Measurements from ENCODE around the gene BTG3.

BTG3 gene

DNA sequence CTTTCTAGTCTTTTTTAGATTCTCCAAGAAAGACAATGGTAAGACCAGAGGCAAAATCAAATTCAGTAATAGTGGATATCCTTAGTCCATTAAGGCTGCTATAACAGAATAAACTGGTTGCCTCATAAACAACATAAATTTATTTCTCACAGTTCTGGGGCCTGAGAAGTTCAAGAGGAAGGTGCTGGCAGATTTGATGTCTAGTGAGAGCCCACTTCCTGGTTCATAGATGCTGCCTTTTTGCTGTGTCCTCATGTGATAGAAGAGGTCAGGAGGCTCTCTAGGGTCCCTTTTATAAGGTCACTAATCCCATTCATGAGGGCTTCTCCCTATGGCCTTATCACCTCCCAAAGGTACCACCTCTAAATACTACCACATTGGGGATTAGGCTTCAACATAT, 31.5 kb upstream of the BTG3 start:
- no peak overlapping the region for H3K4me3 ChIP-seq (ENCODE audit: low read depth, low read length)
- no peak for DNase-seq (ENCODE audit: low read depth)
- no peak for TF ChIP-seq CTCF (IDR thresholded peaks at IDR 0.05; ENCODE audit: insufficient read depth, low read depth, low read length, missing control alignments)

DNA sequence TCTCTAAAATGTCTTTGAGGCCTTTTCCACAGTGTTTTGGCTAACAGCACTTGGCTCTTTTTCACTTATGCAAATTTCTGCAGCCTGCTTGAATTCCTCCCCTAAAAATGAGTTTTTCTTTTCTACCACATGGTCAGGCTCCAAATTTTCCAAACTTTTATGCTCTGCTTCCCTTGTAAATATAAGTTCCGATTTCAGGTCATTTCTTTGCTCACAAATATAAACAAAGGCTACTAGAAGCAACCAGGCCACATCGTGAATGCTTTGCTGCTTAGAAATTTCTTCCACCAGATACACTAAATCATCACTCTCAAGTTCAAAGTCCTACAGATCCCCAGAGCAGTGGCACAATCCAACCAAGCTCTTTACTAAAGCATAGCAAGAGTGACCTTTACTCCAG, 28.1 kb upstream of the BTG3 start:
- no peak overlapping the region for H3K4me3 ChIP-seq (ENCODE audit: low read depth, low read length)
- no peak for DNase-seq (ENCODE audit: low read depth)
- no peak for TF ChIP-seq CTCF (IDR thresholded peaks at IDR 0.05; ENCODE audit: insufficient read depth, low read depth, low read length, missing control alignments)

DNA sequence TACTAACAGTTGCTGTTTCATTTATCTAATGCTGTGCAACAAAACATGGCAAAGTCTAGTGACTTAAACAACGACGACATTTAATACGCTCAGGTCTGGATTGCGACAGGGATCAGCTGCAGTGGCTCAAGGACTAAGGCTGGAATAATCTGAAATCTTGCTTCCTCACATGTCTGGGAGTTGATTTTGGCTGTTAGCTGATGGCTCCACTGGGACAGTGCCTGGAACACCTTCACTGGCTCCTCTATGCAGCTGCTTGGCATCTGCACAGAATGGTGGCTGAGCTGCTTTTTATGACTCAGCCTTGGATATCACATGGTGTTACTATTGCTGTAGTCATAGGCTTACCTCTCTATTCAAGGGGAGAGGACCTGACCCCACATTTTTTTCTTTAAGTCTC, 24.0 kb upstream of the BTG3 start:
- H3K4me3 ChIP-seq (ENCODE audit: low read depth, low read length): no peak overlapping the region
- no peak for TF ChIP-seq CTCF (IDR thresholded peaks at IDR 0.05; ENCODE audit: insufficient read depth, low read depth, low read length, missing control alignments)
- no peak for DNase-seq (ENCODE audit: low read depth)

GRCh38 chr21:17631195-17631594, 18.5 kb upstream of the BTG3 start:
- TF ChIP-seq CTCF (IDR thresholded peaks at IDR 0.05; ENCODE audit: insufficient read depth, low read depth, low read length, missing control alignments): no peak
- DNase-seq (ENCODE audit: low read depth): no peak
- H3K4me3 ChIP-seq (ENCODE audit: low read depth, low read length): no peak overlapping the region

- DNase-seq (ENCODE audit: low read depth): no peak
- TF ChIP-seq CTCF (IDR thresholded peaks at IDR 0.05; ENCODE audit: insufficient read depth, low read depth, low read length, missing control alignments): no peak
- no peak overlapping the region for H3K4me3 ChIP-seq (ENCODE audit: low read depth, low read length)
Observed at GRCh38 chr21:17622018-17622417, 9.3 kb upstream of the BTG3 start.

- H3K4me3 ChIP-seq (ENCODE audit: low read depth, low read length): no peak overlapping the region
- TF ChIP-seq CTCF (IDR thresholded peaks at IDR 0.05; ENCODE audit: insufficient read depth, low read depth, low read length, missing control alignments): no peak
- no peak for DNase-seq (ENCODE audit: low read depth)
Observed at GRCh38 chr21:17616831-17617230, 4.1 kb upstream of the BTG3 start.

GRCh38 chr21:17613242-17613676, 558 bp upstream of the BTG3 start:
- peak overlapping the region; percentile 42 for H3K4me3 ChIP-seq (ENCODE audit: low read depth, low read length)
- no peak for TF ChIP-seq CTCF (IDR thresholded peaks at IDR 0.05; ENCODE audit: insufficient read depth, low read depth, low read length, missing control alignments)
- DNase-seq (ENCODE audit: low read depth): no peak

Data from GM12865 (cell line).